Measurements from ENCODE around the gene CABLES2. TPM values are rescaled to one million over a fixed set of nuclear protein-coding genes. Genes with fewer than 3 reads are reported as not detected.

The CABLES2 gene
- total and polyA plus RNA-seq, 2 experiments from 2014 or later, result 0.66 to 7.3 TPM

- in situ Hi-C loops (cut with MboI), result loop anchor here (25.0 kb wide), 1 partner anchor 378 kb away; no protein-coding TSS in a partner anchor
- DNase-seq, result no peak
- H3F3A ChIP-seq (ENCODE audit: insufficient read depth), result peaks cover 16% of the 10 kb centered on the region; the same call in 1 of the 2 replicates
Observed at GRCh38 chr20:62390317-62391164, 16.5 kb downstream of the CABLES2 start.

GRCh38 chr20:62389601-62390087 lies 17.4 kb downstream of the CABLES2 start:
- H3K36me3 ChIP-seq (ENCODE audit: low read depth), result peaks cover 9% of the 10 kb centered on the region; the same call in 1 of the 2 replicates
- no peak overlapping the region for H2AFZ ChIP-seq
- no peaks in the 10 kb centered on the region for H3K9me3 ChIP-seq (ENCODE audit: low read depth)
- no peak overlapping the region for H3K9ac ChIP-seq
- TF ChIP-seq EZH2 (IDR thresholded peaks at IDR 0.05; ENCODE audit: insufficient read depth, poor library complexity, severe bottlenecking) (no peak), EZH2phosphoT487 (IDR thresholded peaks at IDR 0.05; ENCODE audit: insufficient read depth, low read depth) (no peak)
- H3K9me2 ChIP-seq (ENCODE audit: insufficient read depth), result no peaks in the 10 kb centered on the region
- H3K27ac ChIP-seq, result no peak overlapping the region
- no peak overlapping the region for H3K4me2 ChIP-seq (ENCODE audit: unreplicated experiment)
- WGBS, 2 experiments (ENCODE audit: low coverage in 1 of 2, low lambda C conversion rate in 2 of 2, missing lambda C conversion rate in 2 of 2), result 72 to 78% methylated on average over 5 of the region's 5 CpGs
- no peak for DNase-seq
- peaks cover 15% of the 10 kb centered on the region for H3K4me1 ChIP-seq (ENCODE audit: insufficient read depth)
- peaks cover 16% of the 10 kb centered on the region; the same call in 1 of the 2 replicates for H3F3A ChIP-seq (ENCODE audit: insufficient read depth)
- peaks cover 46% of the 10 kb centered on the region for H3K79me2 ChIP-seq (ENCODE audit: insufficient read depth)
- in situ Hi-C loops (cut with MboI), result loop anchor here (25.0 kb wide), 1 partner anchor 377 kb away; no protein-coding TSS in a partner anchor
- no peaks in the 10 kb centered on the region for H4K20me1 ChIP-seq (ENCODE audit: insufficient read depth)
- H3K4me3 ChIP-seq, result no peak overlapping the region
- no peaks in the 10 kb centered on the region for H3K27me3 ChIP-seq (replicated peaks; ENCODE audit: insufficient read depth)

More at GRCh38 chr20:62390317-62391164, 16.5 kb downstream of the CABLES2 start:
- Histone ChIP-seq H3K36me3 (ENCODE audit: low read depth) (peaks cover 9% of the 10 kb centered on the region; the same call in 1 of the 2 replicates), H3K27me3 (replicated peaks; ENCODE audit: insufficient read depth) (no peaks in the 10 kb centered on the region), H3K9ac (no peak overlapping the region), H3K79me2 (ENCODE audit: insufficient read depth) (peaks cover 37% of the 10 kb centered on the region), H3K9me2 (ENCODE audit: insufficient read depth) (no peaks in the 10 kb centered on the region), H2AFZ (no peak overlapping the region), H3K4me1 (ENCODE audit: insufficient read depth) (peaks cover 9% of the 10 kb centered on the region), H3K4me3 (no peak overlapping the region), H4K20me1 (ENCODE audit: insufficient read depth) (no peaks in the 10 kb centered on the region), H3K9me3 (ENCODE audit: low read depth) (no peaks in the 10 kb centered on the region), H3K4me2 (ENCODE audit: unreplicated experiment) (no peak overlapping the region), H3K27ac (no peak overlapping the region)
- WGBS, 2 experiments (ENCODE audit: low coverage in 1 of 2, low lambda C conversion rate in 2 of 2, missing lambda C conversion rate in 2 of 2), result 82% methylated on average over 28 to 29 of the region's 29 CpGs
- TF ChIP-seq EZH2phosphoT487 (IDR thresholded peaks at IDR 0.05; ENCODE audit: insufficient read depth, low read depth), result no peak
- no peak for TF ChIP-seq EZH2 (IDR thresholded peaks at IDR 0.05; ENCODE audit: insufficient read depth, poor library complexity, severe bottlenecking)

GRCh38 chr20:62388839-62389600 lies 18.1 kb downstream of the CABLES2 start:
- in situ Hi-C loops (cut with MboI), result loop anchor here (25.0 kb wide), 1 partner anchor 377 kb away; no protein-coding TSS in a partner anchor
- Histone ChIP-seq H3K9ac (peak overlapping the region; percentile 95; the same call in 1 of the 2 replicates), H3K36me3 (ENCODE audit: low read depth) (peaks cover 9% of the 10 kb centered on the region; the same call in 1 of the 2 replicates), H3K4me3 (no peak overlapping the region), H3K27me3 (replicated peaks; ENCODE audit: insufficient read depth) (no peaks in the 10 kb centered on the region), H3K9me2 (ENCODE audit: insufficient read depth) (no peaks in the 10 kb centered on the region), H3K79me2 (ENCODE audit: insufficient read depth) (peaks cover 52% of the 10 kb centered on the region), H3K9me3 (ENCODE audit: low read depth) (no peaks in the 10 kb centered on the region), H3F3A (ENCODE audit: insufficient read depth) (peaks cover 16% of the 10 kb centered on the region; the same call in 1 of the 2 replicates), H3K4me1 (ENCODE audit: insufficient read depth) (peaks cover 15% of the 10 kb centered on the region), H3K27ac (no peak overlapping the region), H3K4me2 (ENCODE audit: unreplicated experiment) (peak overlapping the region; percentile 95), H2AFZ (no peak overlapping the region), H4K20me1 (ENCODE audit: insufficient read depth) (no peaks in the 10 kb centered on the region)
- WGBS, 2 experiments (ENCODE audit: low coverage in 1 of 2, low lambda C conversion rate in 2 of 2, missing lambda C conversion rate in 2 of 2), result 76 to 78% methylated on average over 11 of the region's 11 CpGs
- no peak for DNase-seq
- TF ChIP-seq EZH2 (IDR thresholded peaks at IDR 0.05; ENCODE audit: insufficient read depth, poor library complexity, severe bottlenecking), result no peak

All from GM23248 (cell line).